Measurements from ENCODE around the gene CRAT. TPM values are rescaled to one million over a fixed set of nuclear protein-coding genes. Genes with fewer than 3 reads are reported as not detected.

Gene CRAT
- total RNA-seq, 1 experiment from 2014 or later, result 10.1 TPM

- no TSS peak for BruUV-seq (replicated peaks)
- no peak for DNase-seq (ENCODE audit: low spot score)
- TF ChIP-seq CTCF (conservative IDR thresholded peaks at IDR 0.05; ENCODE audit: low read depth, low read length), result no peak
- no peak for TF ChIP-seq EZH2 (IDR thresholded peaks at IDR 0.05; ENCODE audit: borderline replicate concordance, low read depth, low read length, poor library complexity, severe bottlenecking)
- intact Hi-C loops (cut with micrococcal nuclease; ENCODE audit: unreplicated experiment), result loop anchor here (5.0 kb wide), 2 partner anchors 359 to 649 kb away; no protein-coding TSS in a partner anchor
- Histone ChIP-seq H3K27me3 (replicated peaks; ENCODE audit: insufficient read depth, low read depth, low read length, poor library complexity) (no peaks in the 10 kb centered on the region), H3K36me3 (ENCODE audit: insufficient read depth, low read length, poor library complexity, severe bottlenecking) (peaks cover 32% of the 10 kb centered on the region), H3K4me1 (ENCODE audit: insufficient read depth, low read length, poor library complexity, severe bottlenecking) (peaks cover 43% of the 10 kb centered on the region), H3K4me3 (ENCODE audit: low read depth, low read length, poor library complexity, severe bottlenecking) (no peak overlapping the region), H3K9me3 (ENCODE audit: low read depth, low read length, poor library complexity, severe bottlenecking) (no peaks in the 10 kb centered on the region), H3K27ac (ENCODE audit: low read depth, low read length, poor library complexity, severe bottlenecking) (peak overlapping the region; percentile 100)
- ChIA-PET POLR2A (ENCODE audit: low non-redundant PET) (no interaction called here), CTCF (interaction anchor here (2.9 kb wide), 1 partner anchor 487 kb away, joined by 40 read pairs; the partner anchor contains the start of gene NTMT1)
These were observed 27.5 kb upstream of the CRAT start for GRCh38 chr9:129138144-129138462.

GRCh38 chr9:129137292-129138143 lies 26.9 kb upstream of the CRAT start:
- BruUV-seq (replicated peaks), result no TSS peak
- peaks cover 35% of the 10 kb centered on the region for H3K36me3 ChIP-seq (ENCODE audit: insufficient read depth, low read length, poor library complexity, severe bottlenecking)
- H3K9me3 ChIP-seq (ENCODE audit: low read depth, low read length, poor library complexity, severe bottlenecking), result no peaks in the 10 kb centered on the region
- ChIA-PET POLR2A (ENCODE audit: low non-redundant PET) (no interaction called here), CTCF (interaction anchor here (2.9 kb wide), 1 partner anchor 487 kb away, joined by 40 read pairs; the partner anchor contains the start of gene NTMT1)
- TF ChIP-seq CTCF (conservative IDR thresholded peaks at IDR 0.05; ENCODE audit: low read depth, low read length) (no peak), EZH2 (IDR thresholded peaks at IDR 0.05; ENCODE audit: borderline replicate concordance, low read depth, low read length, poor library complexity, severe bottlenecking) (no peak)
- peaks cover 37% of the 10 kb centered on the region for H3K4me1 ChIP-seq (ENCODE audit: insufficient read depth, low read length, poor library complexity, severe bottlenecking)
- H3K4me3 ChIP-seq (ENCODE audit: low read depth, low read length, poor library complexity, severe bottlenecking), result no peak overlapping the region
- H3K27ac ChIP-seq (ENCODE audit: low read depth, low read length, poor library complexity, severe bottlenecking), result peak overlapping the region; percentile 100
- intact Hi-C loops (cut with micrococcal nuclease; ENCODE audit: unreplicated experiment), result loop anchor here (5.0 kb wide), 2 partner anchors 360 to 650 kb away; no protein-coding TSS in a partner anchor
- DNase-seq (ENCODE audit: low spot score), result no peak
- H3K27me3 ChIP-seq (replicated peaks; ENCODE audit: insufficient read depth, low read depth, low read length, poor library complexity), result no peaks in the 10 kb centered on the region

- H3K27ac ChIP-seq (ENCODE audit: low read depth, low read length, poor library complexity, severe bottlenecking), result no peak overlapping the region
- H3K36me3 ChIP-seq (ENCODE audit: insufficient read depth, low read length, poor library complexity, severe bottlenecking), result peaks cover 35% of the 10 kb centered on the region
- H3K4me1 ChIP-seq (ENCODE audit: insufficient read depth, low read length, poor library complexity, severe bottlenecking), result peaks cover 27% of the 10 kb centered on the region
- no peaks in the 10 kb centered on the region for H3K27me3 ChIP-seq (replicated peaks; ENCODE audit: insufficient read depth, low read depth, low read length, poor library complexity)
- no peak for DNase-seq (ENCODE audit: low spot score)
- no peaks in the 10 kb centered on the region for H3K9me3 ChIP-seq (ENCODE audit: low read depth, low read length, poor library complexity, severe bottlenecking)
- no peak for TF ChIP-seq EZH2 (IDR thresholded peaks at IDR 0.05; ENCODE audit: borderline replicate concordance, low read depth, low read length, poor library complexity, severe bottlenecking)
- no peak for TF ChIP-seq CTCF (conservative IDR thresholded peaks at IDR 0.05; ENCODE audit: low read depth, low read length)
- no TSS peak for BruUV-seq (replicated peaks)
- CTCF ChIA-PET, result no interaction called here
- POLR2A ChIA-PET (ENCODE audit: low non-redundant PET), result no interaction called here
- intact Hi-C loops (cut with micrococcal nuclease; ENCODE audit: unreplicated experiment), result loop anchor here (5.0 kb wide), 2 partner anchors 361 to 651 kb away; no protein-coding TSS in a partner anchor
- H3K4me3 ChIP-seq (ENCODE audit: low read depth, low read length, poor library complexity, severe bottlenecking), result no peak overlapping the region
These were observed 25.9 kb upstream of the CRAT start for GRCh38 chr9:129136446-129137035.

All from A673 (cell line).